Subcutaneous abdominal adipose tissue (tissue), 5 donors: Measurements from ENCODE around the gene GOSR2.

Experiments used
- H3K27ac ChIP-seq: one replicate; pipeline ENCODE4 v1.7.0; 2013; ENCODE audit warnings: low read depth, mild to moderate bottlenecking, inconsistent platforms, low read length, moderate library complexity
- H3K27me3 ChIP-seq, 5 donors: one replicate each; pipeline ENCODE4 v1.7.0; 2013; ENCODE audit warnings: low read length in 5 of 5, inconsistent platforms in 1 of 5; ENCODE audit not compliant: control insufficient read depth in 5 of 5, insufficient read depth in 4 of 5
- H3K36me3 ChIP-seq, 5 donors: one replicate each; pipeline ENCODE4 v1.7.0; 2013; ENCODE audit warnings: low read length in 5 of 5; ENCODE audit not compliant: control insufficient read depth in 5 of 5, insufficient read depth in 5 of 5
- H3K4me1 ChIP-seq, 5 donors: one replicate each; pipeline ENCODE4 v1.7.0; 2013; ENCODE audit warnings: low read length in 5 of 5, mild to moderate bottlenecking in 3 of 5, moderate library complexity in 1 of 5; ENCODE audit not compliant: control insufficient read depth in 5 of 5, insufficient read depth in 5 of 5
- H3K4me3 ChIP-seq, 5 donors: one replicate each; pipeline ENCODE4 v1.7.0; 2013; ENCODE audit warnings: low read length in 5 of 5, low read depth in 1 of 5
- H3K9ac ChIP-seq, 5 donors: one replicate each; pipeline ENCODE4 v1.7.0; 2013; ENCODE audit warnings: low read length in 5 of 5, mild to moderate bottlenecking in 4 of 5, moderate library complexity in 3 of 5
- H3K9me3 ChIP-seq, 5 donors: one replicate each; pipeline ENCODE4 v1.7.0; 2013; ENCODE audit warnings: low read length in 5 of 5; ENCODE audit not compliant: control insufficient read depth in 5 of 5
- donor health status: healthy.
- donor health status: healthy.
- donor health status: healthy.
- donor health status: healthy.
- donor health status: healthy.

GOSR2 gene

DNA sequence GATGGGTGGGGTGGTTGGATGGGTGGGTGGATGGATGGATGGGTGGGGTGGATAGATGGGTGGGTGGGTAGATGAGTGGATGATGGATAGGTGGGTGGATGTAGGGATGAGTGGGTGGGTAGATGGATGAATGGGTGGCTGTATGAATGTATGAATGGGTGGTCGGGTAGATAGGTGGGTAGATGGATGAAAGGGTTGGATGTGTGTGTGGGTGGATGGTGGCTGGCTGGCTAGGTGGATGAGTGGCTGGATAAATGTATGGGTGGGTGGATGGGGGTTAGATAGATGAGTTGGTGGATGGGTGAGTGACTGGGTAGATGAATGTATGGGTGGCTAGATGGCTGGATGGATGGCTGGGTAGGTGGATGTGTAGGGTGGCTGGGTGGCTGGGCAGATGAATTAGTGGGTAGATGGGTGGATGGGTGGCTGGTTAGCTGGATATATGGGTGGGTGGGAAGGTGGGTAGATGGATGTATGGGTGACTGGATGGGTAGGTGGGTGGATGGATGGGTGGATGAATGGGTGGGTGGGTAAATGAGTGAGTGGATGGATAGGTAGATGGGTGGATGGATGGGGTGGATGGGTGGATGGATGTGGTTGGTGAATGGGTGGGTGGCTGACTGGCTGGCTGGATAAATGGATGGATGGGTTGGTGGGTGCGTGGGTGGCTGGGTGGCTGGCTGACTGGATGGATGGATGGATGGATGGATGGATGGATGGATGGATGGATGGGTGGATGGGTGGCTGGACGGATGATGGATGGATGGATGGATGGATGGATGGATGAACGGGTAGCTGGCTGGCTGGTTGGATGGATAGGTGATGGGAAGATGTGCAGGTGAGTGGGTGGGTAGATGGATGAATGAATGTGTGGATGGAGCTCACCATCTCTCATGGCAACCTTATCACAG is 18.9 kb upstream of the GOSR2 start:
- Histone ChIP-seq H3K4me3 (no peak overlapping the region), H3K9me3 (peaks cover 0 to 3% (median 0%) of the 10 kb centered on the region in 5 donors), H3K4me1 (peaks cover 0 to 14% (median 0%) of the 10 kb centered on the region in 5 donors), H3K27ac (no peak overlapping the region), H3K9ac (no peak overlapping the region), H3K36me3 (no peaks in the 10 kb centered on the region), H3K27me3 (peaks cover 3 to 5% (median 4%) of the 10 kb centered on the region in 5 donors)

- Histone ChIP-seq H3K9me3 (no peaks in the 10 kb centered on the region), H3K36me3 (no peaks in the 10 kb centered on the region), H3K27me3 (peaks cover 6 to 14% (median 13%) of the 10 kb centered on the region in 5 donors), H3K4me3 (no peak overlapping the region), H3K4me1 (peaks cover 0 to 14% (median 0%) of the 10 kb centered on the region in 5 donors), H3K27ac (no peak overlapping the region), H3K9ac (no peak overlapping the region)
Observed at GRCh38 chr17:46908068-46908737, 14.8 kb upstream of the GOSR2 start.

GRCh38 chr17:46910179-46910927 is 12.6 kb upstream of the GOSR2 start:
- peaks cover 0 to 14% (median 0%) of the 10 kb centered on the region in 5 donors for H3K4me1 ChIP-seq
- no peak overlapping the region for H3K9ac ChIP-seq
- H3K9me3 ChIP-seq, result no peaks in the 10 kb centered on the region
- no peaks in the 10 kb centered on the region for H3K36me3 ChIP-seq
- peaks cover 6 to 14% (median 14%) of the 10 kb centered on the region in 5 donors for H3K27me3 ChIP-seq
- H3K27ac ChIP-seq, result no peak overlapping the region
- no peak overlapping the region for H3K4me3 ChIP-seq

DNA sequence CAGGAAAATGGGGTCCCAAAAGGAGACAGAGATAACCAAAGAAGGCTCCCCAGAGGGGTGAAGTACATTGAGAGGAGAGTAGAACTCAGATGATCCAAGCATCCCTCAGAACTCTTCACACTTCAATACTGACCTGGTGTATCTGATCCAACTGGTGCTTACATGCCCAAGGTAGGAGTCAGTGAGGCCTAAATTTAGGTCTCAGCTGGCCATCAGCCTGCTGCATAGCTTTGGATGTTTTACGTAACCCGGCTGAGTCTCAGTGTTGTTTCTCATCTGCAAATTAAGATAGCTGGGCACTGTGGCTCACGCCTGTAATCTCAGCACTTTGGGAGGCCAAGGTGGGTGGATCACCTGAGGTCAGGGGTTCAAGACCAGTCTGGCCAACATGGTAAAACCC is 11.6 kb upstream of the GOSR2 start:
- Histone ChIP-seq H3K27ac (no peak overlapping the region), H3K9me3 (no peaks in the 10 kb centered on the region), H3K4me3 (no peak overlapping the region), H3K36me3 (no peaks in the 10 kb centered on the region), H3K27me3 (peaks cover 6 to 14% (median 14%) of the 10 kb centered on the region in 5 donors), H3K4me1 (peaks cover 0 to 4% (median 0%) of the 10 kb centered on the region in 5 donors), H3K9ac (no peak overlapping the region)

DNA sequence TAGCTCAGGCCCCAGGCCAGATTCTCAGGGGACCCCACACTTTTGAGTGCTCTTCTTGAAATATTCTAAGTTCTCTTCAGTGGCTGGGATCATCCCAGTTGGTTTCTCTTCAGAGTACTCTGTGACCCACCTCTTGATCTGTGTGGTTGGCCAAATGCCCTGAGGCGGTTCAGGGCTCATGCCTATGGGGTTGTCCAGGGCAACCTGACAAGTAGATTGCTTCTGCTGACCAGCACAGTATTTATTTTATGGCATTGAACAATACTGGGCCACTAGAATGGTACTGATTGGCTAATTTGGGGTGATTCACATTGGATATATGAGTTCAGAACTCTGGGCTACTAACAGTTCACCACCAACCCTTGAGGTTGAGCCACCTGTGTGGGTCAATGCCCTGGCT is 7.4 kb upstream of the GOSR2 start:
- no peak overlapping the region for H3K27ac ChIP-seq
- H3K4me1 ChIP-seq, result no peaks in the 10 kb centered on the region
- no peaks in the 10 kb centered on the region for H3K9me3 ChIP-seq
- H3K4me3 ChIP-seq, result no peak overlapping the region
- no peaks in the 10 kb centered on the region for H3K36me3 ChIP-seq
- no peak overlapping the region for H3K9ac ChIP-seq
- H3K27me3 ChIP-seq, result peaks cover 4 to 10% (median 5%) of the 10 kb centered on the region in 5 donors

DNA sequence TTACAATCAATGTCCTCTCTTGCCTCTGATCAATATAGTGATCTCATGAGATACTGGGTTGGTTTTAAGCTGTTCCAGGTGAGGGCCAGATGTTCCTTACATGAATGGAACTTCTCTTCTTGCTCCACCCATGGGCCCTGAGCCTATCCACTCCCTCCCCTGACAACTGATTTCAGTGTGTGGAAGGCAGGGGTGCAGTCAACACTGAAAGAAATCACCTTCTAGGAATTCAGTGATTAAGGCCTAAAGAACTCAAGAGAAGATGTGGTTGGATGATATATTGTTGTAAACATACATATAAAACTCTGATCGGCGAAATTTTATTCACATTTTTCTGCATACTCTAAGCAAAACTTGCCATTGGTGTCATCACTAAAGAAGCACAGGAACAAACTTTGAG is 6.7 kb upstream of the GOSR2 start:
- Histone ChIP-seq H3K9me3 (no peaks in the 10 kb centered on the region), H3K9ac (no peak overlapping the region), H3K36me3 (no peaks in the 10 kb centered on the region), H3K27ac (no peak overlapping the region), H3K4me3 (no peak overlapping the region), H3K27me3 (peaks cover 4 to 6% (median 4%) of the 10 kb centered on the region in 5 donors), H3K4me1 (no peaks in the 10 kb centered on the region)

GRCh38 chr17:46916623-46917022 is 6.3 kb upstream of the GOSR2 start:
- H3K27ac ChIP-seq, result no peak overlapping the region
- no peaks in the 10 kb centered on the region for H3K9me3 ChIP-seq
- H3K4me1 ChIP-seq, result no peaks in the 10 kb centered on the region
- no peaks in the 10 kb centered on the region for H3K36me3 ChIP-seq
- H3K4me3 ChIP-seq, result no peak overlapping the region
- no peak overlapping the region for H3K9ac ChIP-seq
- H3K27me3 ChIP-seq, result peaks cover 4 to 6% (median 4%) of the 10 kb centered on the region in 5 donors

- Histone ChIP-seq H3K4me3 (no peak overlapping the region), H3K27me3 (peaks cover 2 to 5% (median 4%) of the 10 kb centered on the region in 5 donors), H3K4me1 (no peaks in the 10 kb centered on the region), H3K36me3 (no peaks in the 10 kb centered on the region), H3K27ac (no peak overlapping the region), H3K9ac (no peak overlapping the region), H3K9me3 (no peaks in the 10 kb centered on the region)
Observed at GRCh38 chr17:46917041-46917440, 5.9 kb upstream of the GOSR2 start.

GRCh38 chr17:46917516-46917915 is 5.4 kb upstream of the GOSR2 start:
- no peak overlapping the region for H3K4me3 ChIP-seq
- H3K4me1 ChIP-seq, result peaks cover 0 to 2% (median 1%) of the 10 kb centered on the region in 5 donors
- no peak overlapping the region for H3K9ac ChIP-seq
- H3K36me3 ChIP-seq, result no peaks in the 10 kb centered on the region
- H3K27ac ChIP-seq, result no peak overlapping the region
- H3K27me3 ChIP-seq, result peaks cover 0 to 5% (median 0%) of the 10 kb centered on the region in 5 donors
- H3K9me3 ChIP-seq, result no peaks in the 10 kb centered on the region
